ENCODE measurements around the gene ERN1.
"Not testable (repeated sequence)": the region's sequence is repeated elsewhere in the genome, so short reads cannot be mapped to it uniquely, and the experiment has no call there.

ERN1 gene

GRCh38 chr17:64025732-64026294, 104.1 kb downstream of the ERN1 start:
- peak; percentile 82 for DNase-seq (ENCODE audit: low read depth)

- peak; percentile 39 for DNase-seq (ENCODE audit: low read depth)
These were observed 104.9 kb downstream of the ERN1 start for GRCh38 chr17:64024781-64025731.

GRCh38 chr17:64024215-64024654, 105.7 kb downstream of the ERN1 start:
- no peak for DNase-seq (ENCODE audit: low read depth)

GRCh38 chr17:64022611-64023063, 107.3 kb downstream of the ERN1 start:
- no peak for DNase-seq (ENCODE audit: low read depth)

- DNase-seq (ENCODE audit: low read depth), result peak; percentile 83
These were observed 109.7 kb downstream of the ERN1 start, which contains the start of gene ICAM2 for GRCh38 chr17:64020056-64020766. Gene ICAM2, minus strand, starts transcription at chr17:64020633. Its CDS starts 13,942 bp downstream, at chr17:64006691.

- DNase-seq (ENCODE audit: low read depth), result not testable (repeated sequence)
These were observed 110.4 kb downstream of the ERN1 start for GRCh38 chr17:64019551-64019961.

- no peak for DNase-seq (ENCODE audit: low read depth)
These were observed 112.5 kb downstream of the ERN1 start for GRCh38 chr17:64017381-64017980.

- no peak for DNase-seq (ENCODE audit: low read depth)
These were observed 113.0 kb downstream of the ERN1 start for GRCh38 chr17:64016974-64017373.

- no peak for DNase-seq (ENCODE audit: low read depth)
These were observed 113.6 kb downstream of the ERN1 start for GRCh38 chr17:64016231-64016784.

- no peak for DNase-seq (ENCODE audit: low read depth)
These were observed 114.5 kb downstream of the ERN1 start for GRCh38 chr17:64015447-64015846.

- DNase-seq (ENCODE audit: low read depth), result no peak
These were observed 120.2 kb downstream of the ERN1 start for GRCh38 chr17:64009571-64010402.

- DNase-seq (ENCODE audit: low read depth), result no peak
These were observed 121.1 kb downstream of the ERN1 start for GRCh38 chr17:64008830-64009229.

GRCh38 chr17:64008346-64008745, 121.6 kb downstream of the ERN1 start:
- no peak for DNase-seq (ENCODE audit: low read depth)

- DNase-seq (ENCODE audit: low read depth), result no peak
These were observed 122.1 kb downstream of the ERN1 start for GRCh38 chr17:64007838-64008282.

- not testable (repeated sequence) for DNase-seq (ENCODE audit: low read depth)
These were observed 122.7 kb downstream of the ERN1 start for GRCh38 chr17:64007089-64007837.

GRCh38 chr17:64006361-64007088, 123.4 kb downstream of the ERN1 start:
- no peak for DNase-seq (ENCODE audit: low read depth)

- DNase-seq (ENCODE audit: low read depth), result no peak
These were observed 124.2 kb downstream of the ERN1 start for GRCh38 chr17:64005734-64006167.

- DNase-seq (ENCODE audit: low read depth), result no peak
These were observed 124.8 kb downstream of the ERN1 start for GRCh38 chr17:64004903-64005733.
